ENCODE results near the gene CHD3. TPM values are rescaled to one million over a fixed set of nuclear protein-coding genes. Genes with fewer than 3 reads are reported as not detected.

The CHD3 gene
- total and polyA plus RNA-seq, 2 experiments from 2014 or later, result 2.9 to 9.7 TPM

- H3K4me3 Mint-ChIP-seq, result no peak overlapping the region; the same call in 2 of the 3 replicates
- H4K20me1 ChIP-seq (replicated peaks; ENCODE audit: insufficient read depth), result no peaks in the 10 kb centered on the region; the same call in 1 of the 2 replicates
- no peaks in the 10 kb centered on the region for H3K36me3 ChIP-seq (ENCODE audit: insufficient read depth)
- H3F3A ChIP-seq (replicated peaks; ENCODE audit: low read depth), result no peaks in the 10 kb centered on the region
- TF ChIP-seq ZNF114 (CRISPR knock-in tag; IDR thresholded peaks at IDR 0.05) (no peak), EZH2phosphoT487 (IDR thresholded peaks at IDR 0.05; ENCODE audit: unreplicated experiment) (no peak), NANOG (IDR thresholded peaks at IDR 0.05; ENCODE audit: borderline replicate concordance) (no peak), ETS1 (IDR thresholded peaks at IDR 0.05) (no peak), CTCF (conservative IDR thresholded peaks at IDR 0.05; ENCODE audit: low read depth in 2 of 2) (no peak), JUNB (IDR thresholded peaks at IDR 0.05; ENCODE audit: unreplicated experiment) (no peak), ZNF331 (CRISPR knock-in tag; IDR thresholded peaks at IDR 0.05; ENCODE audit: low read depth) (no peak), STAT1 (IDR thresholded peaks at IDR 0.05; ENCODE audit: unreplicated experiment) (no peak), POLR2AphosphoS5 (IDR thresholded peaks at IDR 0.05; ENCODE audit: low read depth) (no peak), CREB1 (CRISPR knock-in tag; IDR thresholded peaks at IDR 0.05; ENCODE audit: low read depth) (no peak), REST (IDR thresholded peaks at IDR 0.05; ENCODE audit: unreplicated experiment) (no peak), EZH2 (IDR thresholded peaks at IDR 0.05; ENCODE audit: low read depth, unreplicated experiment) (no peak), ZNF462 (CRISPR knock-in tag; IDR thresholded peaks at IDR 0.05) (no peak)
- H3K4me2 ChIP-seq, result no peak overlapping the region
- no peak for ATAC-seq
- no peak overlapping the region for H3K4me3 ChIP-seq
- no peaks in the 10 kb centered on the region for H3K27me3 Mint-ChIP-seq (ENCODE audit: insufficient read depth, low read depth, poor library complexity)
- DNase-seq (ENCODE audit: low spot score), result no peak
- no peaks in the 10 kb centered on the region for H3K27me3 ChIP-seq (ENCODE audit: insufficient read depth)
- no peaks in the 10 kb centered on the region for H3K9me2 ChIP-seq (ENCODE audit: insufficient read depth)
- H3K9me3 Mint-ChIP-seq, result no peaks in the 10 kb centered on the region
- no peak overlapping the region for H2AFZ ChIP-seq
- H3K36me3 Mint-ChIP-seq (ENCODE audit: low read depth), result peaks cover 9% of the 10 kb centered on the region
- H3K27ac ChIP-seq (ENCODE audit: low read depth), result no peak overlapping the region
- H3K27ac Mint-ChIP-seq, result no peak overlapping the region; the same call in 1 of the 2 replicates
- H3K79me2 ChIP-seq (replicated peaks; ENCODE audit: insufficient read depth), result no peaks in the 10 kb centered on the region
- peaks cover under 1% of the 10 kb centered on the region; the same call in 1 of the 2 replicates for H3K4me1 ChIP-seq (ENCODE audit: insufficient read depth)
- H3K4me1 Mint-ChIP-seq, result peaks cover under 1% of the 10 kb centered on the region
These were observed 20.7 kb upstream of the CHD3 start for GRCh38 chr17:7867881-7868329.

Data from GM23338 (cell line).